ENCODE results near the gene VPS16. TPM values are rescaled to one million over a fixed set of nuclear protein-coding genes. Genes with fewer than 3 reads are reported as not detected.

Gene VPS16
- total RNA-seq, 1 donor from 2014 or later = 24.9 TPM

- TF ChIP-seq EZH2 (IDR thresholded peaks at IDR 0.05; ENCODE audit: insufficient read depth, low read length) (no peak), CTCF (IDR thresholded peaks at IDR 0.05; ENCODE audit: insufficient read depth, low read depth, low read length) (no peak)
- no peak overlapping the region for H2AFZ ChIP-seq (ENCODE audit: low read depth, low read length)
- no peaks in the 10 kb centered on the region for H3K27me3 Mint-ChIP-seq (ENCODE audit: low read depth, unreplicated experiment)
- peaks cover 36% of the 10 kb centered on the region for H4K20me1 ChIP-seq (ENCODE audit: insufficient read depth, low read length)
- peaks cover 53% of the 10 kb centered on the region for H3K79me2 ChIP-seq (ENCODE audit: insufficient read depth, low read length)
- H3K4me3 ChIP-seq (ENCODE audit: insufficient read depth, low read depth, low read length) = no peak overlapping the region
- no peak overlapping the region for H3K9ac ChIP-seq (ENCODE audit: low read length)
- H3K4me1 Mint-ChIP-seq (ENCODE audit: low read depth, unreplicated experiment) = peaks cover 1% of the 10 kb centered on the region
- H3K36me3 Mint-ChIP-seq (ENCODE audit: low read depth, unreplicated experiment) = peaks cover 5% of the 10 kb centered on the region
- DNase-seq (ENCODE audit: low read depth) (no peak), FAIRE-seq (no peak)
- no peak overlapping the region for H3K27ac Mint-ChIP-seq (ENCODE audit: unreplicated experiment)
- no peaks in the 10 kb centered on the region for H3K4me1 ChIP-seq (ENCODE audit: insufficient read depth, low read length)
- H3K4me3 Mint-ChIP-seq (ENCODE audit: unreplicated experiment) = no peak overlapping the region
- H3K36me3 ChIP-seq (ENCODE audit: insufficient read depth, low read length) = peaks cover 2% of the 10 kb centered on the region
- H3K9me3 Mint-ChIP-seq (ENCODE audit: unreplicated experiment) = no peaks in the 10 kb centered on the region
- no peaks in the 10 kb centered on the region for H3K27me3 ChIP-seq (ENCODE audit: insufficient read depth, low read length)
- no peak overlapping the region for H3K4me2 ChIP-seq (ENCODE audit: low read length)
- no peaks in the 10 kb centered on the region for H3K9me3 ChIP-seq (ENCODE audit: insufficient read depth, low read depth, low read length)
- H3K27ac ChIP-seq (ENCODE audit: low read depth, low read length) = no peak overlapping the region
Observed at GRCh38 chr20:2899243-2899642, 58.7 kb downstream of the VPS16 start.

- no peak overlapping the region for H3K27ac Mint-ChIP-seq (ENCODE audit: unreplicated experiment)
- Histone ChIP-seq H3K36me3 (ENCODE audit: insufficient read depth, low read length) (peaks cover 2% of the 10 kb centered on the region), H3K9me3 (ENCODE audit: insufficient read depth, low read depth, low read length) (no peaks in the 10 kb centered on the region)
Observed at GRCh38 chr20:2900845-2901592, 60.5 kb downstream of the VPS16 start.

More at GRCh38 chr20:2900845-2901592, 60.5 kb downstream of the VPS16 start:
- no peak for DNase-seq (ENCODE audit: low read depth)
- Histone ChIP-seq H3K4me1 (ENCODE audit: insufficient read depth, low read length) (no peaks in the 10 kb centered on the region), H3K27ac (ENCODE audit: low read depth, low read length) (no peak overlapping the region), H2AFZ (ENCODE audit: low read depth, low read length) (no peak overlapping the region), H3K4me3 (ENCODE audit: insufficient read depth, low read depth, low read length) (no peak overlapping the region), H4K20me1 (ENCODE audit: insufficient read depth, low read length) (peaks cover 39% of the 10 kb centered on the region), H3K4me2 (ENCODE audit: low read length) (no peak overlapping the region), H3K27me3 (ENCODE audit: insufficient read depth, low read length) (no peaks in the 10 kb centered on the region), H3K79me2 (ENCODE audit: insufficient read depth, low read length) (peaks cover 45% of the 10 kb centered on the region), H3K9ac (ENCODE audit: low read length) (no peak overlapping the region)
- no peaks in the 10 kb centered on the region for H3K27me3 Mint-ChIP-seq (ENCODE audit: low read depth, unreplicated experiment)
- no peak overlapping the region for H3K4me3 Mint-ChIP-seq (ENCODE audit: unreplicated experiment)
- peaks cover 1% of the 10 kb centered on the region for H3K9me3 Mint-ChIP-seq (ENCODE audit: unreplicated experiment)
- peaks cover 1% of the 10 kb centered on the region for H3K4me1 Mint-ChIP-seq (ENCODE audit: low read depth, unreplicated experiment)
- peaks cover 9% of the 10 kb centered on the region for H3K36me3 Mint-ChIP-seq (ENCODE audit: low read depth, unreplicated experiment)
- TF ChIP-seq EZH2 (IDR thresholded peaks at IDR 0.05; ENCODE audit: insufficient read depth, low read length) (no peak), CTCF (IDR thresholded peaks at IDR 0.05; ENCODE audit: insufficient read depth, low read depth, low read length) (no peak)
- FAIRE-seq = no peak

Data from astrocyte (in vitro differentiated cells and primary cell).